Measurements from ENCODE around the gene RGS14. TPM values are rescaled to one million over a fixed set of nuclear protein-coding genes. Genes with fewer than 3 reads are reported as not detected.
A peak's percentile ranks its signal among the peaks of the same experiment; 100 is the strongest.

The RGS14 gene
- total and polyA plus RNA-seq, 2 experiments from 2014 or later = 23.5 to 37.9 TPM

DNA sequence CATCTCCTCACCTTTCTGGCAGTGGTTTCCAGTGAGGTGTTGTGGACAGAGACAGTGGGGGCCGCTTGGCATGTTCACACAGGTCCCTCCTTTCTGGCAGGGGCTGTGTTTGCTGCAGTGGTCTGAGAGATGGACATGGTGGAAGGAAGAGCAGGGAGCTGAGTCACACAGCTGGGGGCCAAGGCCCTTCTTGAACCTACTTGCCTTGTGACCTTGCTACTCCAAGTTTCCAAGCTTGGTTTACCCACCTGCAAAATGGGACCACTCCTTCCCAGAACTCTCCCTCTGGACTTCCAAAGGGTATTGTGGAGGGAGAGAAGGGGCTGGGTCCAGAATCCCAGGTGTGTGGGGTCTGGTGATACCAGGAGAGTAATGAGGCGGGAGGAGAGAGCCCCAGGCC, 47.6 kb downstream of the RGS14 start:
- no peak overlapping the region for H3K4me3 ChIP-seq
- TF ChIP-seq STAT1 (IDR thresholded peaks at IDR 0.05; ENCODE audit: unreplicated experiment) (no peak), ZNF114 (CRISPR knock-in tag; IDR thresholded peaks at IDR 0.05) (no peak)
- no peak overlapping the region for H3K4me2 ChIP-seq
- Mint-ChIP-seq H3K27ac (no peak overlapping the region), H3K36me3 (ENCODE audit: low read depth) (no peaks in the 10 kb centered on the region), H3K4me1 (peaks cover 12% of the 10 kb centered on the region; the same call in 2 of the 3 replicates), H3K4me3 (peak overlapping the region; percentile 57; the same call in 1 of the 3 replicates), H3K27me3 (ENCODE audit: insufficient read depth, low read depth, poor library complexity) (peaks cover 64% of the 10 kb centered on the region), H3K9me3 (no peaks in the 10 kb centered on the region)
- no peaks in the 10 kb centered on the region for H3K36me3 ChIP-seq (ENCODE audit: insufficient read depth)
- peaks cover 79% of the 10 kb centered on the region for H3K27me3 ChIP-seq (ENCODE audit: insufficient read depth)
- peaks cover 16% of the 10 kb centered on the region for H3F3A ChIP-seq (replicated peaks; ENCODE audit: low read depth)
- no peak overlapping the region for H2AFZ ChIP-seq
- H4K20me1 ChIP-seq (replicated peaks; ENCODE audit: insufficient read depth) = no peaks in the 10 kb centered on the region
- H3K9me2 ChIP-seq (ENCODE audit: insufficient read depth) = peaks cover 3% of the 10 kb centered on the region; the same call in 1 of the 2 replicates
- DNase-seq (ENCODE audit: low spot score) = no peak
- H3K4me1 ChIP-seq (ENCODE audit: insufficient read depth) = peaks cover 6% of the 10 kb centered on the region; the same call in 1 of the 2 replicates
- no peak for ATAC-seq
- no peak overlapping the region for H3K27ac ChIP-seq (ENCODE audit: low read depth)
- H3K79me2 ChIP-seq (replicated peaks; ENCODE audit: insufficient read depth) = no peaks in the 10 kb centered on the region

DNA sequence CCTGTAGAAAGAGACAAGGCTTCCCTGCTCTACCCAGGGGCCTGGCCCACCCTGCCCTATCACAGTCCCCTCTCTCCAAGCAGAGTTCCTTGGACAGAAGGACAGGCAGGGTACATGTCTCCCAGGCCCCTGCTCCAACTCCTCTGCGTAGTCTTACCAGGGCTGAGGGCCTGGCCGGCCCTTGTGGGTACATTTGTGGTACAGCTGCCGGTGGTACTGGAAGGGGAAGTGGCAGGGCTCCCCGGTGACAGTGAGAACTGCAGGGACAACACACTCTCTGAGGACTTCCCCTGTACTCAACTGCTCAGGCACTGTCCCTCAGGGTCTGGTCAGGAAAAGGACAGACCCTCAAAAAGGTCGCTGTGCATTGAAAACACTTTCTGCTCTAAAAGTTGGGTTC, 48.1 kb downstream of the RGS14 start:
- H3K36me3 ChIP-seq (ENCODE audit: insufficient read depth) = no peaks in the 10 kb centered on the region
- peaks cover 74% of the 10 kb centered on the region for H3K27me3 ChIP-seq (ENCODE audit: insufficient read depth)
- H3K36me3 Mint-ChIP-seq (ENCODE audit: low read depth) = no peaks in the 10 kb centered on the region
- no peak overlapping the region for H3K27ac ChIP-seq (ENCODE audit: low read depth)
- H3K79me2 ChIP-seq (replicated peaks; ENCODE audit: insufficient read depth) = no peaks in the 10 kb centered on the region
- H3K4me1 Mint-ChIP-seq = peaks cover 12% of the 10 kb centered on the region; the same call in 2 of the 3 replicates
- ATAC-seq (no peak), DNase-seq (ENCODE audit: low spot score) (no peak)
- H3K27me3 Mint-ChIP-seq (ENCODE audit: insufficient read depth, low read depth, poor library complexity) = peaks cover 63% of the 10 kb centered on the region
- H3K9me2 ChIP-seq (ENCODE audit: insufficient read depth) = peaks cover 3% of the 10 kb centered on the region; the same call in 1 of the 2 replicates
- no peak overlapping the region for H3K4me2 ChIP-seq
- no peaks in the 10 kb centered on the region for H4K20me1 ChIP-seq (replicated peaks; ENCODE audit: insufficient read depth)
- no peak overlapping the region for H3K27ac Mint-ChIP-seq
- no peak overlapping the region for H3K4me3 Mint-ChIP-seq
- H3K4me3 ChIP-seq = no peak overlapping the region
- H2AFZ ChIP-seq = no peak overlapping the region
- peaks cover 16% of the 10 kb centered on the region for H3F3A ChIP-seq (replicated peaks; ENCODE audit: low read depth)
- H3K4me1 ChIP-seq (ENCODE audit: insufficient read depth) = peaks cover 6% of the 10 kb centered on the region; the same call in 1 of the 2 replicates
- H3K9me3 Mint-ChIP-seq = no peaks in the 10 kb centered on the region
- TF ChIP-seq NANOG (IDR thresholded peaks at IDR 0.05; ENCODE audit: borderline replicate concordance) (no peak), ZNF331 (CRISPR knock-in tag; IDR thresholded peaks at IDR 0.05; ENCODE audit: low read depth) (no peak), JUNB (IDR thresholded peaks at IDR 0.05; ENCODE audit: unreplicated experiment) (no peak), POLR2AphosphoS5 (IDR thresholded peaks at IDR 0.05; ENCODE audit: low read depth) (no peak), CREB1 (CRISPR knock-in tag; IDR thresholded peaks at IDR 0.05; ENCODE audit: low read depth) (no peak), EZH2 (IDR thresholded peaks at IDR 0.05; ENCODE audit: low read depth, unreplicated experiment) (no peak), ZNF114 (CRISPR knock-in tag; IDR thresholded peaks at IDR 0.05) (no peak)
- TF ChIP-seq, protein P1, sequence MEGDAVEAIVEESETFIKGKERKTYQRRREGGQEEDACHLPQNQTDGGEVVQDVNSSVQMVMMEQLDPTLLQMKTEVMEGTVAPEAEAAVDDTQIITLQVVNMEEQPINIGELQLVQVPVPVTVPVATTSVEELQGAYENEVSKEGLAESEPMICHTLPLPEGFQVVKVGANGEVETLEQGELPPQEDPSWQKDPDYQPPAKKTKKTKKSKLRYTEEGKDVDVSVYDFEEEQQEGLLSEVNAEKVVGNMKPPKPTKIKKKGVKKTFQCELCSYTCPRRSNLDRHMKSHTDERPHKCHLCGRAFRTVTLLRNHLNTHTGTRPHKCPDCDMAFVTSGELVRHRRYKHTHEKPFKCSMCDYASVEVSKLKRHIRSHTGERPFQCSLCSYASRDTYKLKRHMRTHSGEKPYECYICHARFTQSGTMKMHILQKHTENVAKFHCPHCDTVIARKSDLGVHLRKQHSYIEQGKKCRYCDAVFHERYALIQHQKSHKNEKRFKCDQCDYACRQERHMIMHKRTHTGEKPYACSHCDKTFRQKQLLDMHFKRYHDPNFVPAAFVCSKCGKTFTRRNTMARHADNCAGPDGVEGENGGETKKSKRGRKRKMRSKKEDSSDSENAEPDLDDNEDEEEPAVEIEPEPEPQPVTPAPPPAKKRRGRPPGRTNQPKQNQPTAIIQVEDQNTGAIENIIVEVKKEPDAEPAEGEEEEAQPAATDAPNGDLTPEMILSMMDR (conservative IDR thresholded peaks at IDR 0.05; ENCODE audit: low read depth in 2 of 2) = no peak
- TF ChIP-seq, protein P2, sequence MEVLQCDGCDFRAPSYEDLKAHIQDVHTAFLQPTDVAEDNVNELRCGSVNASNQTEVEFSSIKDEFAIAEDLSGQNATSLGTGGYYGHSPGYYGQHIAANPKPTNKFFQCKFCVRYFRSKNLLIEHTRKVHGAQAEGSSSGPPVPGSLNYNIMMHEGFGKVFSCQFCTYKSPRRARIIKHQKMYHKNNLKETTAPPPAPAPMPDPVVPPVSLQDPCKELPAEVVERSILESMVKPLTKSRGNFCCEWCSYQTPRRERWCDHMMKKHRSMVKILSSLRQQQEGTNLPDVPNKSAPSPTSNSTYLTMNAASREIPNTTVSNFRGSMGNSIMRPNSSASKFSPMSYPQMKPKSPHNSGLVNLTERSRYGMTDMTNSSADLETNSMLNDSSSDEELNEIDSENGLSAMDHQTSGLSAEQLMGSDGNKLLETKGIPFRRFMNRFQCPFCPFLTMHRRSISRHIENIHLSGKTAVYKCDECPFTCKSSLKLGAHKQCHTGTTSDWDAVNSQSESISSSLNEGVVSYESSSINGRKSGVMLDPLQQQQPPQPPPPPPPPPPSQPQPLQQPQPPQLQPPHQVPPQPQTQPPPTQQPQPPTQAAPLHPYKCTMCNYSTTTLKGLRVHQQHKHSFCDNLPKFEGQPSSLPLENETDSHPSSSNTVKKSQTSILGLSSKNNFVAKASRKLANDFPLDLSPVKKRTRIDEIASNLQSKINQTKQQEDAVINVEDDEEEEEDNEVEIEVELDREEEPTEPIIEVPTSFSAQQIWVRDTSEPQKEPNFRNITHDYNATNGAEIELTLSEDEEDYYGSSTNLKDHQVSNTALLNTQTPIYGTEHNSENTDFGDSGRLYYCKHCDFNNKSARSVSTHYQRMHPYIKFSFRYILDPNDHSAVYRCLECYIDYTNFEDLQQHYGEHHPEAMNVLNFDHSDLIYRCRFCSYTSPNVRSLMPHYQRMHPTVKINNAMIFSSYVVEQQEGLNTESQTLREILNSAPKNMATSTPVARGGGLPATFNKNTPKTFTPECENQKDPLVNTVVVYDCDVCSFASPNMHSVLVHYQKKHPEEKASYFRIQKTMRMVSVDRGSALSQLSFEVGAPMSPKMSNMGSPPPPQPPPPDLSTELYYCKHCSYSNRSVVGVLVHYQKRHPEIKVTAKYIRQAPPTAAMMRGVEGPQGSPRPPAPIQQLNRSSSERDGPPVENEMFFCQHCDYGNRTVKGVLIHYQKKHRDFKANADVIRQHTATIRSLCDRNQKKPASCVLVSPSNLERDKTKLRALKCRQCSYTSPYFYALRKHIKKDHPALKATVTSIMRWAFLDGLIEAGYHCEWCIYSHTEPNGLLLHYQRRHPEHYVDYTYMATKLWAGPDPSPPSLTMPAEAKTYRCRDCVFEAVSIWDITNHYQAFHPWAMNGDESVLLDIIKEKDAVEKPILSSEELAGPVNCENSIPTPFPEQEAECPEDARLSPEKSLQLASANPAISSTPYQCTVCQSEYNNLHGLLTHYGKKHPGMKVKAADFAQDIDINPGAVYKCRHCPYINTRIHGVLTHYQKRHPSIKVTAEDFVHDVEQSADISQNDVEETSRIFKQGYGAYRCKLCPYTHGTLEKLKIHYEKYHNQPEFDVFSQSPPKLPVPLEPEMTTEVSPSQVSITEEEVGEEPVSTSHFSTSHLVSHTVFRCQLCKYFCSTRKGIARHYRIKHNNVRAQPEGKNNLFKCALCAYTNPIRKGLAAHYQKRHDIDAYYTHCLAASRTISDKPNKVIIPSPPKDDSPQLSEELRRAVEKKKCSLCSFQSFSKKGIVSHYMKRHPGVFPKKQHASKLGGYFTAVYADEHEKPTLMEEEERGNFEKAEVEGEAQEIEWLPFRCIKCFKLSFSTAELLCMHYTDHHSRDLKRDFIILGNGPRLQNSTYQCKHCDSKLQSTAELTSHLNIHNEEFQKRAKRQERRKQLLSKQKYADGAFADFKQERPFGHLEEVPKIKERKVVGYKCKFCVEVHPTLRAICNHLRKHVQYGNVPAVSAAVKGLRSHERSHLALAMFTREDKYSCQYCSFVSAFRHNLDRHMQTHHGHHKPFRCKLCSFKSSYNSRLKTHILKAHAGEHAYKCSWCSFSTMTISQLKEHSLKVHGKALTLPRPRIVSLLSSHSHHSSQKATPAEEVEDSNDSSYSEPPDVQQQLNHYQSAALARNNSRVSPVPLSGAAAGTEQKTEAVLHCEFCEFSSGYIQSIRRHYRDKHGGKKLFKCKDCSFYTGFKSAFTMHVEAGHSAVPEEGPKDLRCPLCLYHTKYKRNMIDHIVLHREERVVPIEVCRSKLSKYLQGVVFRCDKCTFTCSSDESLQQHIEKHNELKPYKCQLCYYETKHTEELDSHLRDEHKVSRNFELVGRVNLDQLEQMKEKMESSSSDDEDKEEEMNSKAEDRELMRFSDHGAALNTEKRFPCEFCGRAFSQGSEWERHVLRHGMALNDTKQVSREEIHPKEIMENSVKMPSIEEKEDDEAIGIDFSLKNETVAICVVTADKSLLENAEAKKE (CRISPR knock-in tag; IDR thresholded peaks at IDR 0.05) = no peak
- TF ChIP-seq, protein P3, sequence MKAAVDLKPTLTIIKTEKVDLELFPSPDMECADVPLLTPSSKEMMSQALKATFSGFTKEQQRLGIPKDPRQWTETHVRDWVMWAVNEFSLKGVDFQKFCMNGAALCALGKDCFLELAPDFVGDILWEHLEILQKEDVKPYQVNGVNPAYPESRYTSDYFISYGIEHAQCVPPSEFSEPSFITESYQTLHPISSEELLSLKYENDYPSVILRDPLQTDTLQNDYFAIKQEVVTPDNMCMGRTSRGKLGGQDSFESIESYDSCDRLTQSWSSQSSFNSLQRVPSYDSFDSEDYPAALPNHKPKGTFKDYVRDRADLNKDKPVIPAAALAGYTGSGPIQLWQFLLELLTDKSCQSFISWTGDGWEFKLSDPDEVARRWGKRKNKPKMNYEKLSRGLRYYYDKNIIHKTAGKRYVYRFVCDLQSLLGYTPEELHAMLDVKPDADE (IDR thresholded peaks at IDR 0.05) = no peak

Data from GM23338 (cell line).